Memory B cell (primary cell): Measurements from ENCODE around the gene MPP3.

Experiments
- ATAC-seq: fragments of 150-1000 bp; cut with Tn5 transposase; 2 replicates; pipeline ENCODE4 v1.10.0; 2021; ENCODE audit warnings: low read depth, mild to moderate bottlenecking, moderate library complexity
- DNase-seq, 2 donors: peaks; one replicate each; pipeline ENCODE4 v3.0.0; 2022; ENCODE audit warnings: low spot score in 2 of 2
- H3K27ac Mint-ChIP-seq: one replicate; pipeline ENCODE4 v1.8.0; 2022; ENCODE audit warnings: mild to moderate bottlenecking, moderate library complexity, mixed read lengths
- H3K27me3 Mint-ChIP-seq: one replicate; pipeline ENCODE4 v1.8.0; 2022; ENCODE audit warnings: mixed read lengths
- H3K36me3 Mint-ChIP-seq: one replicate; pipeline ENCODE4 v1.8.0; 2022; ENCODE audit warnings: mild to moderate bottlenecking, mixed read lengths
- H3K4me1 Mint-ChIP-seq: one replicate; pipeline ENCODE4 v1.8.0; 2022; ENCODE audit warnings: mixed read lengths
- H3K4me3 Mint-ChIP-seq: one replicate; pipeline ENCODE4 v1.8.0; 2022; ENCODE audit warnings: mild to moderate bottlenecking, moderate library complexity, mixed read lengths
- H3K9me3 Mint-ChIP-seq: one replicate; pipeline ENCODE4 v1.8.0; 2022; ENCODE audit warnings: mixed read lengths

The MPP3 gene

DNA sequence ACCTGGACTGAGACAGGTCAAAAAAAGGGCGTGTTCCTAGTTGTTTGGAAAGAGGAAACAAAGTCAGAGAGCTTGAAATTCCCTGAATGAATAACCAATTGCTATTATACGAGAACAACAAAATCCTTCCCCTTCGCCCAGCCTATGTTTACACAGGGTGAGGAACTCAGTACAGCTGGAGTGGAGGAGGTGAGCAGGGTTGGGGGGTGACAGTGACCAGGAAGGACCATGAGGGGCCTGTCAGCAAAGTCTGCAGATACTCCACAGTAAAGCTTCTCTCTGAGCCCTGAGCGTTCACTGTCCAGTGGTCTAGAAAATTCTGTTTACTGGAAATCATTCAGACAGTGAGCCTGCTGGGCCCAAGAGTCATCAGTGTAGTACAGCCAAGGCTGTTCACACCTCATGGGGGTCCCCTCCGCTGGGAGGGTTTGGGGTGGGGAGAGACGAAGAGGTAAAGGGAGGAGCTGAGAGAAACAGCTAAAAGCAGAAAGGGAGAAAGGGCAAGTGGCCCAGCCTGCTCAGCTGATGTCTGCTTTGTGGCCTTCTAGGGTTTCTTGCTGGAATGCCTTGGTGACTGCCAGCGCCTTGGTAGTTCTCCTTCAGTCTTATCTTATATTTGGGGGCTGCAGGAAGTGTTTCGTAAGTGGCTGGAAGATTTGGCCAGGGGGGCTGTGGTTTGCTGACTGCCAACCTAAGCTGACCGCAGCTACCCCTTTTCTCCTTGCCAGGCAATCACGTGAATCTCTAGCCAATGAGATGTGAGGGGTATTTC, 59.9 kb downstream of the MPP3 start:
- no peaks in the 10 kb centered on the region for H3K27me3 Mint-ChIP-seq
- H3K27ac Mint-ChIP-seq, result peak overlapping the region; percentile 62
- H3K36me3 Mint-ChIP-seq, result peaks cover 13% of the 10 kb centered on the region
- H3K4me3 Mint-ChIP-seq, result peak overlapping the region; percentile 35
- no peaks in the 10 kb centered on the region for H3K9me3 Mint-ChIP-seq
- ATAC-seq, result peak; percentile 17
- DNase-seq, result no peak
- peaks cover 18% of the 10 kb centered on the region for H3K4me1 Mint-ChIP-seq

DNA sequence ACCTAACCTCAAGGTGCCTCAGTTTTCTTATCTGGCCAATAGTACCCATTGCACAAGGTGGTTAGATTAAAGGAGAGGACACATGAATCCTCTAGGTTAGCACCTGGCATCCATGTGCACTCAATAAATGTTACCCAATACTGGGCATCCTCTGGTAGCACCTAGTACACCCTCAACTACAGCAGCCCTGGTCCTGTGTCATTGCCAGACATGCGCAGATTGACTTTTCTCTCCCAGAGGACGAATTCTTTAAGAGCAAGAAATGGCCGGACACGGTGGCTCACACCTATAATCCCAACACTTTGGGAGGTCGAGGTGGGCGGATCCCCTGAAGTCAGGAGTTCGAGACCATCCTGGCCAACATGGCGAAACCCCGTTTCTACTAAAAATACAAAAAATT, 61.5 kb downstream of the MPP3 start:
- Mint-ChIP-seq H3K27ac (no peak overlapping the region), H3K9me3 (no peaks in the 10 kb centered on the region), H3K4me1 (peaks cover 18% of the 10 kb centered on the region), H3K27me3 (no peaks in the 10 kb centered on the region), H3K36me3 (peaks cover 13% of the 10 kb centered on the region), H3K4me3 (no peak overlapping the region)
- no peak for ATAC-seq
- no peak for DNase-seq

DNA sequence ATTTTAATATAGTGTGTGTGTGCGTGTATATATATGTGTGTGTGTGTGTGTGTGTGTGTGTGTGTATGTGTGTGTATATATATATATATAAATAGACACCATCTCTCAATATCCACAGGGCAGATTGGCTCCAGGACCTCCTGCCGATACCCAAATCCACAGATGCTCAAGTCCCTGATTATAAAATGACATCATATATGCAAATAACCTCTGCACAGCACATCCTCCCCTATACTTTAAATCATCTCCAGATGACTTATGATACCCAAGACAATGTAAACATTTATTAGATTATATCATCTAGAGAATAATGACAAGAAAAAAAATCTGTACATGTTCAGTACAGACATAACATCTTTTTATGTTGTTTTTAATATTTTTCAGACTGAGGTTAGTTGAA, 62.0 kb downstream of the MPP3 start:
- Mint-ChIP-seq H3K4me1 (peaks cover 18% of the 10 kb centered on the region), H3K36me3 (peaks cover 13% of the 10 kb centered on the region), H3K9me3 (no peaks in the 10 kb centered on the region), H3K4me3 (no peak overlapping the region), H3K27me3 (no peaks in the 10 kb centered on the region), H3K27ac (no peak overlapping the region)
- ATAC-seq, result no peak
- no peak for DNase-seq

DNA sequence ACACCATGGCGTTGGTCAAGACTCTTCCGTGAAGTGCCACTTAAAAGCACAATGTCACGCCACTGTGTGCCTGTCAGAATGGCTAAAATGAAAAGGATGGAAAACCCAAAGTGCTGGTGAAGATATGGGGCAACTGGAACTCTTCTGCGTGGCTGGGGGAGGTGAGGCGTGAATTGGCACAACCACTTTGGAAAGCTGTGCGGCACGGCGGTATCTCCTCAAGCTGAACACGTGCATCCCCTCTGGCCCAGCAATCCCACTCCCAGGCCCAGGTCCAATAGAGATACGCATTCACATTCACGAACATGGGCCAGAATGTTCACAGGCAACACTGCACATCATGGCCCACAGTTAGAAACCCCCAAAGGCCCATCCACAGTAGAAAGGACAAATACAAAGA, 63.1 kb downstream of the MPP3 start:
- peaks cover 13% of the 10 kb centered on the region for H3K36me3 Mint-ChIP-seq
- H3K9me3 Mint-ChIP-seq, result no peaks in the 10 kb centered on the region
- no peak overlapping the region for H3K27ac Mint-ChIP-seq
- no peaks in the 10 kb centered on the region for H3K27me3 Mint-ChIP-seq
- DNase-seq, result no peak
- ATAC-seq, result no peak
- no peak overlapping the region for H3K4me3 Mint-ChIP-seq
- H3K4me1 Mint-ChIP-seq, result peaks cover 18% of the 10 kb centered on the region

DNA sequence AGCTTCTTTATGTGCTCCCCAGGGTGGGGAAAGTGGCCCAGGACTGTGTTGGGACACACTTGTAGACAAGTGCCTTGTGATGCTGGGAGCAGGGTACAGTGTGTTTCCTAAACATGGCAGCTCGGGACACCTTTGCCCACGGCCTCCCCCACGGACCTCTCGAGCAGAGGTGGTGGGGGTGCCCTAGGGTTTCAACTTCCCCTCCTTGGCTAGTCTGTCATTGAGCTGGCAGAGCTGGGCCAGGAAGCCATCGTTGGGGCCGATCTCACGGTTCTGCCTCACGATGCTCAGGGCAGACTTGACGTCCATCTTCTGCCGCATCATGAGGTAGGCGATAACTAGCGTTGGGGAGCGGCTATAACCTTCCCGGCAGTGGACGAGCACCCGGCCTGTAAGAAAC, 63.5 kb downstream of the MPP3 start:
- Mint-ChIP-seq H3K4me1 (peaks cover 18% of the 10 kb centered on the region), H3K27ac (no peak overlapping the region), H3K4me3 (no peak overlapping the region), H3K36me3 (peaks cover 13% of the 10 kb centered on the region), H3K27me3 (no peaks in the 10 kb centered on the region), H3K9me3 (no peaks in the 10 kb centered on the region)
- DNase-seq (no peak), ATAC-seq (no peak)

DNA sequence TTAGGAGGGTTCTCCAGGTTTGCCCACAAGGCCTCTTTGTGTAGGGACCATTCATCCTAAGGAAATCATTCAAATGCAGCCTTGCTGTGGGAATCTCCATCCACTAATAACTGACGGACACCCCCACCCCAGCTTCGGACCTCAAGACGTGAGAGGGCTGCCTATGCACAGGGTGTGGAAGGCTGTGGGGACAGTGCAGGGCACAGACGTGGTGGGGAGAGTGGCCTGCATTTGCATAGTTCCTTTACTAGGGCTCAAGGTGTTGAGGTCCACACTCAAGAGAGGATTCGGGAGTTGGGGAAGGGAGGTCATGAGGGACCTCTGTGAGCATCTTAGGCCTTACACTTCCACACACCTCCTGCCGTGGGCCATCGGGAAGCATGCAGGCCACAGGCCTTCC, 64.0 kb downstream of the MPP3 start:
- no peak overlapping the region for H3K27ac Mint-ChIP-seq
- no peak for ATAC-seq
- H3K27me3 Mint-ChIP-seq, result no peaks in the 10 kb centered on the region
- H3K9me3 Mint-ChIP-seq, result no peaks in the 10 kb centered on the region
- H3K4me1 Mint-ChIP-seq, result peaks cover 18% of the 10 kb centered on the region
- no peak for DNase-seq
- H3K36me3 Mint-ChIP-seq, result peaks cover 13% of the 10 kb centered on the region
- no peak overlapping the region for H3K4me3 Mint-ChIP-seq

DNA sequence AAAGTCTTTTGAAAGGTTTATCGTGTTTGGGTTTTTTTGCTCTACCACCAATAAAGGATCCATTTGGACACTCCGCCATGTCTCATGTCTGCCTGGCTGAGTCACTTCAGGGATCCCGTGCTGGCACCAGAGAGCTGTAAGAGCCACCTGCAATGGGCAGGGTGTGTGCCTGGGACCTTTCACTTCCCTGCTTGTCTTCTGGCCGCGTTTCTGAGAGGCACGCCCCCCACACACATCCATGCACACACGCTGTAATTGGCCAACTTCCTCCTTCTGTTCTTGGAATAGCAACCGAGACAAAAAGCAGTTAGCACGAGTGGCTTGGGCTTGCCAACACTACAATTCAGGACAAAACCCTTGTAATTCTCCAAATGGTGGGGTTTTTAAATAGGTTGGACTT, 64.6 kb downstream of the MPP3 start:
- Mint-ChIP-seq H3K27me3 (no peaks in the 10 kb centered on the region), H3K4me1 (peaks cover 16% of the 10 kb centered on the region), H3K4me3 (no peak overlapping the region), H3K9me3 (no peaks in the 10 kb centered on the region), H3K36me3 (peaks cover 9% of the 10 kb centered on the region), H3K27ac (no peak overlapping the region)
- ATAC-seq (peak; percentile 85), DNase-seq (no peak)

DNA sequence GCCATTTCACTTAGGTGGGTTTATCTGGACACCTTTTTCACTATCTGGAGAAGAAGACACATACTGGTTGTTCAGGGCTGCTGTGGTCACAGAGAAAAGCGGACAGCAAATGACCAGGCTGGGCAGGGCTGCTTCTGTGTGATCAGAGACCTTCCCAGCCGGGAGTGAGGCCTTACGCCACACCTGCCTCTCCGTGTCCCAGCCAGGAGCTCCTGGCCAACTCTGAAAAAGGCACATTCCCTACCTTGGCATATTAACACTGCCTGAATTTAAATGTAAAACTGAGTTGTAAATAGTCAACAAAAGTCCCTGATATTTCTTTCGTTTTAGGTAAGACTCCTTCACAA, 65.3 kb downstream of the MPP3 start:
- DNase-seq (no peak), ATAC-seq (no peak)
- Mint-ChIP-seq H3K27ac (no peak overlapping the region), H3K4me3 (no peak overlapping the region), H3K9me3 (no peaks in the 10 kb centered on the region), H3K4me1 (peaks cover 9% of the 10 kb centered on the region), H3K36me3 (peaks cover 8% of the 10 kb centered on the region), H3K27me3 (no peaks in the 10 kb centered on the region)

DNA sequence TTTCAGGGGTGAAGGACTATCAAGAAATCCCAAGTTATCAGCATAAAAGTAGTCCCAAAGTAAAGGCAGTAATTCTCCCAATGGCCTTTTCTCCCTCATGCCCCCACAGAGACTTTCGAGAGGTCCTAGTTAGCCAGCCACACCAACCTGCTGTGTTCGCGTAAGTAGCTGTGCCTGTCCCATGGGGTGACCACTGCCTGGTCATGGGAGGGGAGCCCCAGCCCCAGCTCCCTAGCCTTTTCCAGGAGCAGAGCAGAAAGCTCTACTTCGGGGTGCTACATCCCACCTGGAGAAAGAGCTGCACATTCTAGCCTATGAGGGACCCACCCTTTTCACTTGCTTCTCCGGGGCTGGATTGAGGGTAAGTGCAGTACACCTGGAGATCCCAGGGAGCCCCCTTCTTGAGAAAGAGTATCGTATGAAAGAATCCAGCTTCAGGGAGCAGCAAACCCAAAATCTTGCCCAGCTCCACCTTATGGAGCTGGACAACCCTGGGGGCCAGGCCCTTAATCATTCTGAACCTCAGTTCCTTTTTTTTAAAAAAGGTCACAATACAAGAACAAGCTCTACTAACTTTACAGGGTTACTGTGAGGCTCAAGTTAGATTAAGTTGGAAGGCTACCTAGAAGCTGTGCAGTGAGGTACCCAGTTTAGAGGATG, 65.8 kb downstream of the MPP3 start:
- H3K4me1 Mint-ChIP-seq, result peaks cover 5% of the 10 kb centered on the region
- H3K36me3 Mint-ChIP-seq, result peaks cover 5% of the 10 kb centered on the region
- ATAC-seq, result no peak
- no peak overlapping the region for H3K27ac Mint-ChIP-seq
- no peak overlapping the region for H3K4me3 Mint-ChIP-seq
- no peak for DNase-seq
- no peaks in the 10 kb centered on the region for H3K9me3 Mint-ChIP-seq
- H3K27me3 Mint-ChIP-seq, result no peaks in the 10 kb centered on the region

DNA sequence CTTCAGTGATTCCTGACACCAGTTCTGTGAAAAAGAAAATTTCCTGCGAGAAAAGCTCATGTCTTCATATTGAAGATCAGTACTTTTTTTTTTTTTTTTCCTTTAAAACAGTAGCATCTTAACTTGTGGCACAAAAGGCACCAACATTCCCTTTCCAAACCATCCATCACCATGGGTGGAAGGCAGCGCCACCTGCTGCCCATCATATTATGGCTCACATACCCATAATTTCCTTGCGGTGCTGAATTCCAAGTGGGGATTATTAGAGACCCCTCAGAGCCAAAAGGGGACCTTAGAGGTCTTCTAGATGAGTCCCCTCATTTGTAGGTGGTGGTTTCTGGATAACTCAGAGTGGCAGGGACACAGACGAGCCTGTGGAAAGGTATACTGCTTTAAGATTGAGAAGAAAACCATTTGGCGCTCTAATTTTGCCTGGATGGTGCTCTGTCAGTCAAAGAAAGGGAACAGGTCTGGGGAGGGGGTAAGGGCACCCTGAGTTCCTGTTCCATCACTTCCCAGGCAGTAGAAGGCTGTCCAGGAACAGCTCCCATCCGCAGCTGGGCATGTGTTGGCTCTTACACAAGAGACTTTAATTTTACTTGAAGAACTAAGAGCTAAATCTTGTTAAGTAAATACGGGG, 66.4 kb downstream of the MPP3 start:
- no peak overlapping the region for H3K27ac Mint-ChIP-seq
- no peaks in the 10 kb centered on the region for H3K9me3 Mint-ChIP-seq
- peaks cover 5% of the 10 kb centered on the region for H3K36me3 Mint-ChIP-seq
- no peaks in the 10 kb centered on the region for H3K27me3 Mint-ChIP-seq
- no peak overlapping the region for H3K4me3 Mint-ChIP-seq
- H3K4me1 Mint-ChIP-seq, result peaks cover 5% of the 10 kb centered on the region
- DNase-seq (peak; percentile 23 to 50), ATAC-seq (no peak)

DNA sequence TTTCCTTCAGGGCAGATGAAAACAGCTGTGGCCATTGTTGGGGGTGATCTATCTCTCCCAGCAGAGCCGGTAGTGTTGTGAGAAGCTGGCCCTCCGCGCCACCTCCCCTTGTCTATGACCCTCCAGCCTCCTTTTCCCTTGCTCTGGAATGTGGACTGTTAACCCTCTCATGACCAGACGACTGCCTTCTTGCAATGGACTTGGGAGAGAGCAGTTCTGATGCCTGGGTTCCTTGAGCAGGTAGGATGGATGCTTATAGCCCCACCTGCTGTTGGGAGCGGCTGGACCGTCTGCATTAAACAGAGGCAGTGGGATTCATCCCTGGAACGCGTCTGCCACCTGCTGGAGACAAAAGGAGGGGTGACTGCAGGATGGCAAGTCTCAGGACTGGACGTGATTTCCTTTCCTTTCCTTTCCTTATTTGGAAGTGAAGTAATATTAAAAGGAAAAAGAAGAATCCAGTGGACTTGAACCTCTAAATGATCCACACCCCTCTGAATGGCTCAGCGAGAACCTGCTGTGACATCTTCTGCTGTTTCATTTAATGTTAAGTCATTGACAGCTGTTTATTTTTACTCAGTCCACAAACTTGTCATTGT, 72.6 kb downstream of the MPP3 start:
- DNase-seq (peak; percentile 80 to 82), ATAC-seq (peak; percentile 93)
- H3K27me3 Mint-ChIP-seq, result peaks cover 16% of the 10 kb centered on the region
- H3K36me3 Mint-ChIP-seq, result no peaks in the 10 kb centered on the region
- no peaks in the 10 kb centered on the region for H3K9me3 Mint-ChIP-seq
- H3K27ac Mint-ChIP-seq, result no peak overlapping the region
- H3K4me1 Mint-ChIP-seq, result no peaks in the 10 kb centered on the region
- no peak overlapping the region for H3K4me3 Mint-ChIP-seq

DNA sequence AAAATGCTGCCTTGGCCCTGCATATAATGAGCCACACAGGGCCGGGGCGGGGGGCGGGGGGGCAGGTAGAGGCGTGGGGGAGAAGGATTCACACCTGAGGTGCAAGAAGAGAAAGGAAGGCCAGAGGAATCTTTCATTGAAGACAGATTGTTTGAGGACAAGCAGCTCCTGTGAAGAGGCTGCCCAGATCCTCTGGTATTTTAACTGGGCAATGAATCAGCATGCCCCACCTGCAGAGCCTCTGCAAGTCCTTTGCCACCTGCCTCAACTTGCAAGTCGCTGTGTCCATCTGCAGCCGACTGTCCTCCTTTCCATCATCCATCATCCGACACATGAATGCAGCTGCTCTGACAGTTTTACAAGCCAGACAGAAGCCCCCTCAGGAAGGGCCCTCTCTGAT, 73.1 kb downstream of the MPP3 start:
- Mint-ChIP-seq H3K4me1 (no peaks in the 10 kb centered on the region), H3K9me3 (no peaks in the 10 kb centered on the region), H3K27me3 (peaks cover 16% of the 10 kb centered on the region), H3K4me3 (no peak overlapping the region), H3K36me3 (no peaks in the 10 kb centered on the region), H3K27ac (no peak overlapping the region)
- DNase-seq (no peak), ATAC-seq (no peak)

DNA sequence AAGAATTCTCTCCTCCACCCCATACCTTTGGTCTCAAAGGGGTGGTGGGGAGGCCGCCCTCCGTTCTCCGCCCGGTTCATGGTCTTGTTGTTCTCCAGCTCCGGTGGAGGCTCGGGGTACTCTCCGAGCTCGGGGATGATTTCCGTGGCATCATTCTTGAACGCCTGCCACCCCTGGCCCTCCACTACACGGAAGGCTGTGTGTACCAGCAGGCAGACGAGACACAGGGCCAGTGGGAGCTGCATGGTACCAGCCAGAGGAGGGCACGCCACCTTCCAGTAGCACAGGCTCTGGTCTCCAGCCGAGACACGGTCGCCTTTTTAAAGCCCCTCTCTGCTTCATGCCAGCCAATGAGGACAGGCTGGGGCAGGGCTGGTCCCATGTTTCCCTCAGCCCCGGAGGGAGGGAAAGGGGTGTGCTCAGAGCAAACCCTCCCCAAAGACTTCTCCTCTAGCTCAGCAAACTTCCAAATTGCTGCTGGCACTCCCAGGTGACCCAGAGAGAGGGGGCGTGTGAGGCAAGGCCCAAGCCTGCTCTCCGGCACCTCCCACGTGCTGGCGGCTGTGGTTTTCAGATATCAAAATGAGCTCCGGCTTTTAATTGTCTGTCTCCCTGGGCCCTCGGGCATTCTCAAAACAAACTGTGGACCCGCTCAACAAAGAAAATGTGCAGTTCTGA, 74.3 kb downstream of the MPP3 start, which contains the start of gene SOST:
SOST (minus strand) TSS at position 295 of the 678 bp plus-strand sequence; CDS start at position 245, 50 bp downstream.
- H3K9me3 Mint-ChIP-seq, result no peaks in the 10 kb centered on the region
- no peak for ATAC-seq
- H3K4me1 Mint-ChIP-seq, result no peaks in the 10 kb centered on the region
- no peak for DNase-seq
- no peak within 1 kb of the TSS for H3K27ac Mint-ChIP-seq
- no peak within 1 kb of the TSS for H3K4me3 Mint-ChIP-seq
- no peaks in the 10 kb centered on the region for H3K36me3 Mint-ChIP-seq
- peaks cover 16% of the 10 kb centered on the region for H3K27me3 Mint-ChIP-seq

DNA sequence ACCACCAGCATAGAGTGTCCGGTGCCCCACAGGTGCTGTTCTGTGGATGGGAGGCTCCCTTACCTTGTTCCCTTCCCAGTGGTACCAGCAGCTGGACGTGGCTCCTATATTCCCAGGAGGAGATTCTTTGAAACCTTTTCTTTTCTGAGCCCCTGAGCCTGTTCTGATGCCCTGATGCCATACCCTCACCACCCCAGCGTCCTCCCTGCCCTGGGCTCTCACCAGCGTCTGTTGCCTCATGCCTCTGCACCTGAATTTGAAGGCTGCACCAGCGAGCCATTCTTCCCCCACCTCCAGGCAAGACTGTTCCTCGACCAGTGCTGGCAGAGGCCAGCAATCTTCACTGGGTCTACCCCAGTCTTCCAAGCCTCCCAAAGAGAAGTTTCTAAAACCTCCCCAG, 74.9 kb downstream of the MPP3 start:
- ATAC-seq, result no peak
- Mint-ChIP-seq H3K36me3 (no peaks in the 10 kb centered on the region), H3K4me3 (no peak overlapping the region), H3K9me3 (no peaks in the 10 kb centered on the region), H3K4me1 (no peaks in the 10 kb centered on the region), H3K27ac (no peak overlapping the region), H3K27me3 (peaks cover 18% of the 10 kb centered on the region)
- no peak for DNase-seq
